DMS153 treated with DMSO at 0.1 percent for 48 hours (cell line): ENCODE data around the gene DENND2D.
A peak's percentile ranks its signal among the peaks of the same experiment; 100 is the strongest.
"Not testable (repeated sequence)": the region's sequence is repeated elsewhere in the genome, so short reads cannot be mapped to it uniquely, and the experiment has no call there.

Experiments
- DNase-seq: peaks from one replicate; lab custom pipeline; 2025; ENCODE audit not compliant: unreplicated experiment; lab: John Stamatoyannopoulos, UW

DENND2D gene

GRCh38 chr1:111221633-111222291, 21.3 kb upstream of the DENND2D start:
- DNase-seq = no peak

GRCh38 chr1:111221276-111221632, 20.8 kb upstream of the DENND2D start:
- DNase-seq = no peak

GRCh38 chr1:111220302-111220890, 19.9 kb upstream of the DENND2D start:
- no peak for DNase-seq

GRCh38 chr1:111219557-111220286, 19.3 kb upstream of the DENND2D start:
- DNase-seq = no peak

GRCh38 chr1:111218701-111219556, 18.5 kb upstream of the DENND2D start:
- DNase-seq = no peak

- DNase-seq = no peak
These were observed 16.9 kb upstream of the DENND2D start for GRCh38 chr1:111217183-111217910.

- DNase-seq = no peak
These were observed 16.3 kb upstream of the DENND2D start for GRCh38 chr1:111216751-111217150.

- not testable (repeated sequence) for DNase-seq
These were observed 14.8 kb upstream of the DENND2D start for GRCh38 chr1:111215285-111215684.

GRCh38 chr1:111214884-111215283, 14.4 kb upstream of the DENND2D start:
- no peak for DNase-seq

- DNase-seq = no peak
These were observed 13.8 kb upstream of the DENND2D start for GRCh38 chr1:111214074-111214801.

- DNase-seq = no peak
These were observed 13.0 kb upstream of the DENND2D start for GRCh38 chr1:111213412-111213811.

GRCh38 chr1:111212634-111213335, 12.3 kb upstream of the DENND2D start:
- no peak for DNase-seq

GRCh38 chr1:111211921-111212320, 11.5 kb upstream of the DENND2D start:
- DNase-seq = no peak

GRCh38 chr1:111209622-111210021, 9.2 kb upstream of the DENND2D start:
- no peak for DNase-seq

GRCh38 chr1:111208921-111209320, 8.5 kb upstream of the DENND2D start:
- DNase-seq = no peak

- DNase-seq = no peak
These were observed 5.2 kb upstream of the DENND2D start for GRCh38 chr1:111205714-111206050.

- DNase-seq = no peak
These were observed 4.7 kb upstream of the DENND2D start for GRCh38 chr1:111204983-111205713.

- DNase-seq = peak; percentile 45
These were observed 3.9 kb upstream of the DENND2D start for GRCh38 chr1:111204201-111204982.
